Testis (tissue), 3 donors: ENCODE data around the gene SNTG2. TPM values are rescaled to one million over a fixed set of nuclear protein-coding genes. Genes with fewer than 3 reads are reported as not detected.

Source experiments
- DNase-seq: peaks from one replicate; pipeline ENCODE4 v3.0.0-alpha.2; 2019
- H3K27ac ChIP-seq, 2 donors: fragments of 200-600 bp; sonication (generic); one replicate each; pipeline ENCODE4 v1.5.1; 2019
- H3K27me3 ChIP-seq: fragments of 200-600 bp; sonication (generic); one replicate; pipeline ENCODE4 v1.5.1; 2019
- H3K36me3 ChIP-seq: fragments of 200-600 bp; sonication (generic); one replicate; pipeline ENCODE4 v1.5.1; 2017; ENCODE audit warnings: low read depth; ENCODE audit errors: missing control alignments
- H3K4me1 ChIP-seq: fragments of 200-600 bp; sonication (generic); one replicate; pipeline ENCODE4 v1.5.1; 2019
- H3K4me3 ChIP-seq, 2 donors: fragments of 200-600 bp; sonication (generic); one replicate each; pipeline ENCODE4 v1.5.1; 2017 to 2019
- H3K9me3 ChIP-seq: fragments of 200-600 bp; sonication (generic); one replicate; pipeline ENCODE4 v1.5.1; 2017
- POLR2A ChIP-seq: fragments of 450-650 bp; IDR thresholded peaks from one replicate; pipeline ENCODE4 v1.6.1; 2017; ENCODE audit warnings: antibody characterized with exemption, mild to moderate bottlenecking, moderate library complexity
- WGBS, 2 donors: methylation state at CpG; one replicate each; pipeline ENCODE4 v1.1.5; 2018; 5-methylcytosine and 5-hydroxymethylcytosine counted together
- intact Hi-C: fragments of 100-400 bp; cut with DNase I; formaldehyde crosslinking; loops from one replicate; pipeline ENCODE4 v1.15.1; 2023; ENCODE audit warnings: low total_unique reads
- polyA plus RNA-seq: library from polyadenylated mRNA; stranded (reverse); fragments of 350-450 nt; fragmentation: Illumina TruSeq; extraction: RNeasy Lipid Tissue Mini Kit (QIAGEN cat#74804); gene quantifications from one replicate; pipeline ENCODE4 v1.2.3, GENCODE V29; 2014; ENCODE audit warnings: low read depth, low replicate concordance; ENCODE audit not compliant: insufficient read depth
- total RNA-seq, 2 donors: library from RNA; depleted of rRNA; stranded (reverse); fragments of >200 nt; gene quantifications; one replicate each; pipeline ENCODE4 v1.2.3, GENCODE V29; 2016
- TF ChIP-seq, protein P1 (sequence below), 3 experiments: fragments of 450-650 bp in 2 of 3; fragments of 200-600 bp in 1 of 3; sonication (generic) in 1 of 3; IDR thresholded peaks; one replicate each; pipeline ENCODE4 v1.5.1; 2016 to 2019; ENCODE audit warnings: antibody characterized with exemption in 3 of 3, mild to moderate bottlenecking in 2 of 3, moderate library complexity in 1 of 3

SNTG2 gene
- total and polyA plus RNA-seq, 3 donors from 2014 or later: 8.7 to 10.2 (median 9.1) TPM

DNA sequence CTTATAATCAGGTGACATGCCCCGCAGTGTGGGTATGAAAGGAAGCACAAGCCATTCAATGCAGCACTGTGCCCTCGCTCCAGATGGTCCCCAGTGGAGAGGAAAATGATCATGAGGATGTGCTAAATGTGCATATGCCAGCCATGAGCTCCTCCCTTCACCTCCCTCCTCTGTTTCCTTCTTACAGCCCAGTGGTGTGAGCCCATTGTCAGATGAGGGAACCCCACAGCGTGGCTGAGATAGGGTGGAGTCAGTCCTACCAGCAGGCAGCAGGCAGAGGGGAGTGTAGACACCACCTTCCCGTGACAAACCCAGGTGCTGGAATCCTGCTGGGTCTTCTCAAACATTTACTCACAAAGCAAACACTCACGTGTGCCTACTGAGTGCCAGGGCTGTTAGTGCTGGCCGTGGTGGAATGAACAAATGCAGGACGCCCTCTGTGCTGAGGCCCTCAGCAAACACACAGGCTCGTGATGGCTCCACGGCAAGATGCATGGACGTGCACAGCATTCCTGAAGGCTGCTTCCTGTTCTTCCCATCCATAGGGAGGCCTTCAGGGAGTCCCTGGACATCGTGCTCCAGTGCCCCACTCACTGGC, 280.9 kb downstream of the SNTG2 start:
- DNase-seq: no peak
- 93 to 95% methylated on average over 8 to 11 of the region's 11 CpGs for WGBS, 2 donors
- H3K4me1 ChIP-seq: peaks cover 2% of the 10 kb centered on the region
- H3K9me3 ChIP-seq: no peaks in the 10 kb centered on the region
- no peak overlapping the region for H3K27ac ChIP-seq
- no peak overlapping the region for H3K4me3 ChIP-seq
- no peaks in the 10 kb centered on the region for H3K36me3 ChIP-seq
- H3K27me3 ChIP-seq: no peaks in the 10 kb centered on the region
- intact Hi-C loops: no loop called here
- no peak for TF ChIP-seq POLR2A
- TF ChIP-seq, protein P1, sequence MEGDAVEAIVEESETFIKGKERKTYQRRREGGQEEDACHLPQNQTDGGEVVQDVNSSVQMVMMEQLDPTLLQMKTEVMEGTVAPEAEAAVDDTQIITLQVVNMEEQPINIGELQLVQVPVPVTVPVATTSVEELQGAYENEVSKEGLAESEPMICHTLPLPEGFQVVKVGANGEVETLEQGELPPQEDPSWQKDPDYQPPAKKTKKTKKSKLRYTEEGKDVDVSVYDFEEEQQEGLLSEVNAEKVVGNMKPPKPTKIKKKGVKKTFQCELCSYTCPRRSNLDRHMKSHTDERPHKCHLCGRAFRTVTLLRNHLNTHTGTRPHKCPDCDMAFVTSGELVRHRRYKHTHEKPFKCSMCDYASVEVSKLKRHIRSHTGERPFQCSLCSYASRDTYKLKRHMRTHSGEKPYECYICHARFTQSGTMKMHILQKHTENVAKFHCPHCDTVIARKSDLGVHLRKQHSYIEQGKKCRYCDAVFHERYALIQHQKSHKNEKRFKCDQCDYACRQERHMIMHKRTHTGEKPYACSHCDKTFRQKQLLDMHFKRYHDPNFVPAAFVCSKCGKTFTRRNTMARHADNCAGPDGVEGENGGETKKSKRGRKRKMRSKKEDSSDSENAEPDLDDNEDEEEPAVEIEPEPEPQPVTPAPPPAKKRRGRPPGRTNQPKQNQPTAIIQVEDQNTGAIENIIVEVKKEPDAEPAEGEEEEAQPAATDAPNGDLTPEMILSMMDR (IDR thresholded peaks at IDR 0.05): no peak

DNA sequence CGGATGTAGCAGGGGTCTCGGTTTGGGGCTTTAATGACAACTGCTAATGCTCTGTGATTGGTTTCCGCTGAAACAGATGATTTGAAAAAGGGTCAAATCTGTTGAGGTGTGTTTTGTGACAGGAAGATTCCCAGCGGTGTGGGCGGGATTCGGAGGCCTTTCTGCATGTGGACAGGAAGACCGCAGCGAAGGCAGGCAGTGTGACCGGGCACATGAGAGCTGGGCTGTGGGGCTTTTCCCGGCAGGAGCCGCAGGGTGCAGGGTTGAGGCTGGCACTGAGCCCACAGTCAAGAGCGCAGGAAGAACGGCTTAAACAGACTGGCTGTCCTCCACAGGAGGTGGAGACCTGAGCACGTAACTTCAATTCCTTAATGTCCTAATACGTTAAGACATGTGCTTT, 282.6 kb downstream of the SNTG2 start:
- Histone ChIP-seq H3K36me3 (no peaks in the 10 kb centered on the region), H3K27ac (no peak overlapping the region), H3K27me3 (no peaks in the 10 kb centered on the region), H3K9me3 (no peaks in the 10 kb centered on the region), H3K4me3 (no peak overlapping the region), H3K4me1 (no peaks in the 10 kb centered on the region)
- 90 to 93% methylated on average over 15 of the region's 15 CpGs for WGBS, 2 donors
- no peak for DNase-seq
- TF ChIP-seq, protein P1 (IDR thresholded peaks at IDR 0.05): no peak
- no peak for TF ChIP-seq POLR2A
- intact Hi-C loops: no loop called here

DNA sequence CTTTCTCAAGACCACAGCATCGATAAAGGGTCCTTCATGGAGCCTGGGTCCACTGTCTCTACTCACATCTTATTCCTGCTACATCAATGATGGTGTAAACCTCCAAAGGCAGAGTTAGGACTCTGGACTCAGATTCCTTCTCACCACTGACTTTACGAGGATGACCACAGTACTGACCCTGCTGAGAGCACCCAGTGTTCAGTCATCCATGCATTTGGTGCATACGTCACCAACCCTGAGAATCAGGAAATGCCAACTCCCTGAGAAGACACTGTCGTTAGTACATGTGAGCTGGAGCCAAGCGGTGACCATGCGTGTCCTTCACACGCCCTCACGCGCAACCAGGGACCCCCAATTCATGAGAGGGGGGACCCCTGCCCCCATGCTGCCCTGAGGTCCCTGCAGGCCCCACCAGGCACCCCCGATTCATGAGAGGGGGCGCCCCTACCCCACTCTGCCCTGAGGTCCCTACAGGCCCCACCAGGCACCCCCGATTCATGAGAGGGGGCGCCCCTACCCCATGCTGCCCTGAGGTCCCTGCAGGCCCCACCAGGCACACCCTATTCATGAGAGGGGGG, 284.2 kb downstream of the SNTG2 start:
- no peak for DNase-seq
- TF ChIP-seq, protein P1 (IDR thresholded peaks at IDR 0.05): no peak
- no peak for TF ChIP-seq POLR2A
- intact Hi-C loops: no loop called here

DNA sequence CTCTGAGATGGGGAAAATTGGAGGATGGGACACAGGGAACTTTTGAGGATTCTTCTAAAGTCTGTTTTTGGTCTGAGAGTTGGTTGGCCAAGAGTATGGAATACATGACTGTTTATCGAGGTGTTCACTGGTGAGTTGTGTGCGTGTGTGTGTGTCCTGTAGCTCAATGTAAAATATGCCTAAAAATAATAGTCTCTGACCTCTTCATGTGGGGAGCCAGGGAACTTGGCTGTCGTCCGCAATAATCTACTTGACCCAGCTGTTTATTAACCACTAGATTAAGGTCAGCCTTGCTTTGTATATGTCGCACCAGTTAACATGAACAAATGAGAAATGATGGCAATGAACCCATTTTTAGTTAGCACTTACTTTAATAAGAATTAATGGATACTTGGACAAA, 285.2 kb downstream of the SNTG2 start:
- DNase-seq: no peak
- no peaks in the 10 kb centered on the region for H3K27me3 ChIP-seq
- H3K4me1 ChIP-seq: no peaks in the 10 kb centered on the region
- no peaks in the 10 kb centered on the region for H3K36me3 ChIP-seq
- no peaks in the 10 kb centered on the region for H3K9me3 ChIP-seq
- intact Hi-C loops: no loop called here
- WGBS, 2 donors: 79 to 83% methylated on average over 5 of the region's 5 CpGs
- TF ChIP-seq, protein P1 (IDR thresholded peaks at IDR 0.05): no peak
- TF ChIP-seq POLR2A: no peak
- H3K27ac ChIP-seq: no peak overlapping the region
- no peak overlapping the region for H3K4me3 ChIP-seq

More for the DNA sequence above, 284.2 kb downstream of the SNTG2 start:
- Histone ChIP-seq H3K4me3 (no peak overlapping the region), H3K36me3 (no peaks in the 10 kb centered on the region), H3K27me3 (no peaks in the 10 kb centered on the region), H3K27ac (no peak overlapping the region), H3K9me3 (no peaks in the 10 kb centered on the region), H3K4me1 (no peaks in the 10 kb centered on the region)
- WGBS, 2 donors: 90 to 95% methylated on average over 7 to 11 of the region's 13 CpGs

DNA sequence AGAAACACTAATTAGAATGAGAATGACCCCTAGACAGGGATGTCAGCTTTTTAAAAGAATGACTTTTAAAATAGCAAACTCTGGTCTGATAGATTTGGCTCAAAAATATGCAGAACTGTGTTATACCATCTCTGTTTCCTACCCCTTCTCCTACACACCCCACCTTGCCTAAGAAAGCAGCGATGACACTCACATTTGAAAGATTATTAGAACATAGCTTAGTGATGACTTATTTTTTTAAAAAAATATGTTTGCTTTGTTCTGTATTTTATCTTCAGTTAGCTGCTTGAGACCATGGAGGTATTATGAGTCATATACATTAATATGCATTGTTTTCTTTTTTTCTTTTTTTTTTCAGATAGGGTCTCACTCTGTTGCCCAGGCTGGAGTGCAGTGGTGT, 286.0 kb downstream of the SNTG2 start:
- no peaks in the 10 kb centered on the region for H3K4me1 ChIP-seq
- intact Hi-C loops: no loop called here
- H3K27ac ChIP-seq: no peak overlapping the region
- no peaks in the 10 kb centered on the region for H3K9me3 ChIP-seq
- TF ChIP-seq, protein P1 (IDR thresholded peaks at IDR 0.05): no peak
- no peak for TF ChIP-seq POLR2A
- H3K4me3 ChIP-seq: no peak overlapping the region
- WGBS, 2 donors: 96 to 100% methylated on average over 1 of the region's 1 CpG
- DNase-seq: no peak
- H3K36me3 ChIP-seq: no peaks in the 10 kb centered on the region
- no peaks in the 10 kb centered on the region for H3K27me3 ChIP-seq
